ENCODE data around the gene UBE2F.
"Not testable (repeated sequence)": the region's sequence is repeated elsewhere in the genome, so short reads cannot be mapped to it uniquely, and the experiment has no call there.

GRCh38 chr2:238057696-238058575 is 91.1 kb downstream of the UBE2F start:
- not testable (repeated sequence) for TF ChIP-seq EZH2 (IDR thresholded peaks at IDR 0.05; ENCODE audit: borderline replicate concordance); CTCF (IDR thresholded peaks at IDR 0.05; ENCODE audit: poor library complexity); EZH2phosphoT487 (IDR thresholded peaks at IDR 0.05; ENCODE audit: low read depth, severe bottlenecking, unreplicated experiment)
